ENCODE measurements around the gene MAGEA3. TPM values are rescaled to one million over a fixed set of nuclear protein-coding genes. Genes with fewer than 3 reads are reported as not detected.

The MAGEA3 gene, protein sequence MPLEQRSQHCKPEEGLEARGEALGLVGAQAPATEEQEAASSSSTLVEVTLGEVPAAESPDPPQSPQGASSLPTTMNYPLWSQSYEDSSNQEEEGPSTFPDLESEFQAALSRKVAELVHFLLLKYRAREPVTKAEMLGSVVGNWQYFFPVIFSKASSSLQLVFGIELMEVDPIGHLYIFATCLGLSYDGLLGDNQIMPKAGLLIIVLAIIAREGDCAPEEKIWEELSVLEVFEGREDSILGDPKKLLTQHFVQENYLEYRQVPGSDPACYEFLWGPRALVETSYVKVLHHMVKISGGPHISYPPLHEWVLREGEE
- not detected in 2 replicates for total RNA-seq

DNA sequence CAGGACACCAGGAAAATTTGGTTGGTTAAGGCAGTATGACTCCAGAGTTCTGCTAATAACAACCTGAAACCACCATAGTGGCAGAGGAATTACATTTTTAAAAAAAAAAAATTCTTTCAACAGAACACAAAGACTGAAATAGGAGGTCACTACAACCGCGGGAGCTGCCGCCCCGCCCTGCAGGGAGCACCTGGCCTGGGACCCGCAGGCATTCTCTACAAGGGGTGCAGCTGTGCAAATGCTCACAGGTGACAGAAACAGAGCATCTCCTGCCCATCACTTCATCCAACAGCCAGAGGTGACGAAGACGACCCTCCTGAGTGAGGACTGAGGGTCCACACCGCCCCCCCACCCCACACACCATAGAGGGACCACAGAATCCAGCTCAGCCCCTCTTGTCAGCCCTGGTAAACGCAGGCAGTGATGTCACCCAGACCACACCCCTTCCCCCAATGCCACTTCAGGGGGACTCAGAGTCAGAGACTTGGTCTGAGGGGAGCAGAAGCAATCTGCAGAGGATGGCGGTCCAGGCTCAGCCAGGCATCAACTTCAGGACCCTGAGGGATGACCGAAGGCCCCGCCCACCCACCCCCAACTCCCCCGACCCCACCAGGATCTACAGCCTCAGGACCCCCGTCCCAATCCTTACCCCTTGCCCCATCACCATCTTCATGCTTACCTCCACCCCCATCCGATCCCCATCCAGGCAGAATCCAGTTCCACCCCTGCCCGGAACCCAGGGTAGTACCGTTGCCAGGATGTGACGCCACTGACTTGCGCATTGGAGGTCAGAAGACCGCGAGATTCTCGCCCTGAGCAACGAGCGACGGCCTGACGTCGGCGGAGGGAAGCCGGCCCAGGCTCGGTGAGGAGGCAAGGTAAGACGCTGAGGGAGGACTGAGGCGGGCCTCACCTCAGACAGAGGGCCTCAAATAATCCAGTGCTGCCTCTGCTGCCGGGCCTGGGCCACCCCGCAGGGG lies at the start of gene MAGEA3:
Gene MAGEA3, plus strand, starts transcription at position 843 of the 980 bp plus-strand sequence. CDS start 2,039 bp downstream, outside the sequence.

GRCh38 chrX:152709173-152709572 lies 10.6 kb downstream of the MAGEA3 start, which contains the start of gene CSAG2:
Gene CSAG2 (minus strand): TSS chrX:152709273. CDS start chrX:152709112, 161 bp downstream.

GRCh38 chrX:152713815-152714787 lies 15.5 kb downstream of the MAGEA3 start, which contains the start of gene MAGEA2B:
Gene MAGEA2B (plus strand): TSS chrX:152714628. CDS start chrX:152717107, 2,479 bp downstream.

DNA sequence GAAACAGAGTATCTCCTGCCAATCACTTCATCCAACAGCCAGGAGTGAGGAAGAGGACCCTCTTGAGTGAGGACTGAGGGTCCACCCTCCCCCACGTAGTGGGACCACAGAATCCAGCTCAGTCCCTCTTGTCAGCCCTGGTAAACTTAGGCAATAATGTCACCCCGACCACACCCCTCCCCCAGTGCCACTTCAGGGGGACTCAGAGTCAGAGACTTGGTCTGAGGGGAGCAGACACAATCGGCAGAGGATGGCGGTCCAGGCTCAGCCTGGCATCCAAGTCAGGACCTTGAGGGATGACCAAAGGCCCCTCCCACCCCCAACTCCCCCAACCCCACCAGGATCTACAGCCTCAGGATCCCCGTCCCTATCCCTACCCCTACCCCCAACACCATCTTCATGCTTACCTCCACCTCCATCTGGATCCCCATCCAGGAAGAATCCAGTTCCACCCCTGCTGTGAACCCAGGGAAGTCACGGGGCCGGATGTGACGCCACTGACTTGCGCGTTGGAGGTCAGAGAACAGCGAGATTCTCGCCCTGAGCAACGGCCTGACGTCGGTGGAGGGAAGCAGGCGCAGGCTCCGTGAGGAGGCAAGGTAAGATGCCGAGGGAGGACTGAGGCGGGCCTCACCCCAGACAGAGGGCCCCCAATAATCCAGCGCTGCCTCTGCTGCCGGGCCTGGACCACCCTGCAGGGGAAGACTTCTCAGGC lies 34.8 kb downstream of the MAGEA3 start, which contains the start of the genes CSAG1 and MAGEA12:
Gene CSAG1, minus strand, starts transcription at position 461 of the 715 bp plus-strand sequence. CDS start 1,261 bp downstream, outside the sequence.
Gene MAGEA12, plus strand, starts transcription at position 497 of the 715 bp plus-strand sequence. CDS start 2,405 bp downstream, outside the sequence.

Other genes starting within 250 kb of the MAGEA3 start
- not detected in 2 replicates for gene GABRA3, start 247.5 kb upstream of the MAGEA3 start, total RNA-seq
- under 0.01 and 0.34 TPM in 2 replicates for gene GABRQ, start 60.9 kb upstream of the MAGEA3 start, total RNA-seq
- gene CSAG2, start 10.5 kb downstream of the MAGEA3 start, total RNA-seq, result not detected in 2 replicates
- gene MAGEA2B, start 15.8 kb downstream of the MAGEA3 start, total RNA-seq, result not detected in 2 replicates
- not detected in 2 replicates for gene CSAG1, start 34.9 kb downstream of the MAGEA3 start, total RNA-seq
- not detected in 2 replicates for gene MAGEA12, start 35.0 kb downstream of the MAGEA3 start, total RNA-seq
- gene MAGEA2, start 55.0 kb downstream of the MAGEA3 start, total RNA-seq, result not detected in 2 replicates
- not detected in 2 replicates for gene CSAG3, start 60.4 kb downstream of the MAGEA3 start, total RNA-seq
- gene MAGEA6, start 70.9 kb downstream of the MAGEA3 start, total RNA-seq, result not detected in 2 replicates
- 26.3 and 28.2 TPM in 2 replicates for gene CETN2, start 132.0 kb downstream of the MAGEA3 start, total RNA-seq
- gene NSDHL, start 132.3 kb downstream of the MAGEA3 start, total RNA-seq, result 20.8 and 28.8 TPM in 2 replicates
- 143 and 162 TPM in 2 replicates for gene ZNF185, start 199.3 kb downstream of the MAGEA3 start, total RNA-seq

Data from nasal cavity respiratory epithelium epithelial cell of viscerocranial mucosa (primary cell).